Tibial nerve (tissue), 4 donors: Measurements from ENCODE around the gene PTGER1.

Source experiments
- EP300 ChIP-seq, 2 donors: sonication (generic); formaldehyde crosslinking; IDR thresholded peaks; one replicate each; pipeline ENCODE4 v1.6.1; 2017; ENCODE audit warnings: antibody characterized with exemption in 2 of 2, mild to moderate bottlenecking in 1 of 2
- POLR2A ChIP-seq, 2 donors: fragments of 450-650 bp; IDR thresholded peaks; one replicate each; pipeline ENCODE4 v1.6.1; 2017; ENCODE audit warnings: antibody characterized with exemption in 2 of 2, mild to moderate bottlenecking in 2 of 2, moderate library complexity in 2 of 2
- TF ChIP-seq, protein P1 (sequence below), 5 experiments: fragments of 200-600 bp in 3 of 5; fragments of 450-650 bp in 2 of 5; sonication (generic) in 3 of 5; IDR thresholded peaks; one replicate each; pipeline ENCODE4 v1.5.1; 2016 to 2019; ENCODE audit warnings: antibody characterized with exemption in 5 of 5, mild to moderate bottlenecking in 3 of 5, moderate library complexity in 2 of 5

DNA sequence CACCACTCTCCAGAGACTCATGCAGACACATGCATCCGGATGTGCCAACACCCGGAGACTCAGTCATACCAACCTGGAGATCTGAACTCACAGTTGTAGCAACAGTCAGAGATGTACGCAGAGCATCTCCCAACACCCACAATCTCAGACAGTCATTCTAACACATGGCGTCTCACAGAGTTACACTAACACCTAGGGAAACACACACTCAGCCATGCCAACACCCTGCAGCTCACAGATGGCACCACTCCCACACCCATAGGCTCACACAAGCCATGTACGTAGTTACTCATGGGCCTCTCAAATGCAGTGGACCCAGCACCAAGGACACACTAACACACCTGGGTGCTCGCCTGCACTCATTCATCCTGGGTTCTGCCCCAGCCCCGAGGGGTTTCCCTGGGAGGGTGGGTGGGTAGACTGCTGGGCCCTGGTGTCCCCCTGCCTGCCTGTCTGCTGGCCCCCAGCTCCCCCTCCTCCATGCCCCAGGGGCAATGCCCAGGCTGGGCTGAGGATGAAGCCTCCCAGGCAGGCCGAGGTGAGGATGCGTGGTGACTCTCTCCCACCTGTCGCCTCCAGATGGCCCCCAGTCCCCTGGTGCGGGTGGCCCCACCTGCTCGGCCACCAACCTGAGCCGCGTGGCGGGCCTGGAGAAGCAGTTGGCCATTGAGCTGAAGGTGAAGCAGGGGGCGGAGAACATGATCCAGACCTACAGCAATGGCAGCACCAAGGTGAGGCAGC lies 32.1 kb downstream of the PTGER1 start:
- TF ChIP-seq EP300 (IDR thresholded peaks at IDR 0.05) (no peak), POLR2A (IDR thresholded peaks at IDR 0.05) (no peak)
- TF ChIP-seq, protein P1, sequence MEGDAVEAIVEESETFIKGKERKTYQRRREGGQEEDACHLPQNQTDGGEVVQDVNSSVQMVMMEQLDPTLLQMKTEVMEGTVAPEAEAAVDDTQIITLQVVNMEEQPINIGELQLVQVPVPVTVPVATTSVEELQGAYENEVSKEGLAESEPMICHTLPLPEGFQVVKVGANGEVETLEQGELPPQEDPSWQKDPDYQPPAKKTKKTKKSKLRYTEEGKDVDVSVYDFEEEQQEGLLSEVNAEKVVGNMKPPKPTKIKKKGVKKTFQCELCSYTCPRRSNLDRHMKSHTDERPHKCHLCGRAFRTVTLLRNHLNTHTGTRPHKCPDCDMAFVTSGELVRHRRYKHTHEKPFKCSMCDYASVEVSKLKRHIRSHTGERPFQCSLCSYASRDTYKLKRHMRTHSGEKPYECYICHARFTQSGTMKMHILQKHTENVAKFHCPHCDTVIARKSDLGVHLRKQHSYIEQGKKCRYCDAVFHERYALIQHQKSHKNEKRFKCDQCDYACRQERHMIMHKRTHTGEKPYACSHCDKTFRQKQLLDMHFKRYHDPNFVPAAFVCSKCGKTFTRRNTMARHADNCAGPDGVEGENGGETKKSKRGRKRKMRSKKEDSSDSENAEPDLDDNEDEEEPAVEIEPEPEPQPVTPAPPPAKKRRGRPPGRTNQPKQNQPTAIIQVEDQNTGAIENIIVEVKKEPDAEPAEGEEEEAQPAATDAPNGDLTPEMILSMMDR (IDR thresholded peaks at IDR 0.05), result no peak
